ELR (cell line): ENCODE results near the gene DNASE1L2.
"Not testable (repeated sequence)": the region's sequence is repeated elsewhere in the genome, so short reads cannot be mapped to it uniquely, and the experiment has no call there.

ENCODE experiments used
- DNase-seq: peaks from one replicate; pipeline ENCODE4 v3.0.0-alpha.2; 2015; ENCODE audit warnings: low read depth

DNASE1L2 gene

GRCh38 chr16:2240331-2240730 lies 4.1 kb downstream of the DNASE1L2 start:
- DNase-seq, result not testable (repeated sequence)

- DNase-seq, result no peak
These were observed 6.4 kb downstream of the DNASE1L2 start for GRCh38 chr16:2242598-2242997.

GRCh38 chr16:2243031-2243528 lies 6.8 kb downstream of the DNASE1L2 start:
- DNase-seq, result peak; percentile 28

GRCh38 chr16:2243781-2244180 lies 7.5 kb downstream of the DNASE1L2 start:
- DNase-seq, result no peak

GRCh38 chr16:2244301-2244700 lies 8.1 kb downstream of the DNASE1L2 start:
- no peak for DNase-seq

GRCh38 chr16:2244926-2245795 lies 8.9 kb downstream of the DNASE1L2 start:
- peak; percentile 42 for DNase-seq

GRCh38 chr16:2246301-2246885 lies 10.1 kb downstream of the DNASE1L2 start:
- DNase-seq, result no peak

GRCh38 chr16:2250652-2251295 lies 14.5 kb downstream of the DNASE1L2 start:
- peak; percentile 45 for DNase-seq

- DNase-seq, result peak; percentile 95
These were observed 15.3 kb downstream of the DNASE1L2 start, which contains the start of gene ECI1 for GRCh38 chr16:2251296-2252111. Gene ECI1, minus strand, starts transcription at chr16:2251587. Its CDS starts 21 bp downstream, at chr16:2251566.

GRCh38 chr16:2252806-2253148 lies 16.5 kb downstream of the DNASE1L2 start:
- peak; percentile 34 for DNase-seq

- no peak for DNase-seq
These were observed 17.0 kb downstream of the DNASE1L2 start for GRCh38 chr16:2253293-2253692.

- DNase-seq, result no peak
These were observed 20.4 kb downstream of the DNASE1L2 start for GRCh38 chr16:2256531-2257140.

GRCh38 chr16:2257726-2258125 lies 21.5 kb downstream of the DNASE1L2 start:
- no peak for DNase-seq

GRCh38 chr16:2258530-2258929 lies 22.3 kb downstream of the DNASE1L2 start:
- DNase-seq, result not testable (repeated sequence)

- DNase-seq, result no peak
These were observed 24.0 kb downstream of the DNASE1L2 start for GRCh38 chr16:2260250-2260649.

- not testable (repeated sequence) for DNase-seq
These were observed 26.8 kb downstream of the DNASE1L2 start for GRCh38 chr16:2263026-2263425.

GRCh38 chr16:2266887-2267286 lies 30.6 kb downstream of the DNASE1L2 start:
- DNase-seq, result peak; percentile 50

- DNase-seq, result not testable (repeated sequence)
These were observed 31.3 kb downstream of the DNASE1L2 start for GRCh38 chr16:2267505-2267912.

- peak; percentile 92 for DNase-seq
These were observed 31.8 kb downstream of the DNASE1L2 start, which contains the start of gene RNPS1 for GRCh38 chr16:2267913-2268666. Gene RNPS1, minus strand, starts transcription at chr16:2268126. Its CDS starts 3,483 bp downstream, at chr16:2264643.

GRCh38 chr16:2270070-2270462 lies 33.8 kb downstream of the DNASE1L2 start:
- no peak for DNase-seq
